HFF-Myc (cell line): Measurements from ENCODE around the gene SH3RF3.

Experiments
- DNase-seq: peaks from one replicate; pipeline ENCODE4 v3.0.0-alpha.2; 2011; ENCODE audit warnings: low read depth; ENCODE audit errors: extremely low read depth
- H3K4me3 ChIP-seq: replicated peaks from 2 replicates; pipeline ENCODE4 v1.5.1; 2011; ENCODE audit warnings: low read depth, mild to moderate bottlenecking, control low read depth, low read length
- TF ChIP-seq, protein P1 (sequence below): IDR thresholded peaks from 2 replicates; pipeline ENCODE4 v1.5.1; 2012; ENCODE audit warnings: mild to moderate bottlenecking, low read depth, low read length, control low read depth; ENCODE audit errors: missing control alignments

The SH3RF3 gene

DNA sequence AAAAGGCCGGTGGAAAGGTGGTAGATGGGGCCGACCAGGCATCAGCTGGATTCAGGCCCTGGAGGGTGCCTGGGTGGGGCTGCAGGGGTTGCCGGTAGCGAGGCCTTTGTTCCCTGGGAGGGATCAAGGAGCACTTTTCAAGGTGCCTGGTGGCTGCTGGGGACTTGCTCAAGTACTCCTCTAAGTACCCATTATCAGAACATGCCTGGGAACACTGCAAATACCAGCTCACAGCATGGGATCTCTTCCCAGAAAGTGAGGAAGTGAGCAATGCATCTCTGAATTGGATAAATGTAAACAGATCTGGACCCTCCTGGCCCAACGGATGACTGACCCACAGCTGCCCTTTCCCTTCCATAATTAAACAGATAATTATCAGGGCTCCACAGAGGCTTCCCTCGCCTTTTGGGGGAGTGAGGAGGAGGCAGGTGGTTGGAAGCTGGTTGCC, 210.5 kb downstream of the SH3RF3 start:
- H3K4me3 ChIP-seq, result no peak overlapping the region
- DNase-seq, result no peak
- TF ChIP-seq, protein P1, sequence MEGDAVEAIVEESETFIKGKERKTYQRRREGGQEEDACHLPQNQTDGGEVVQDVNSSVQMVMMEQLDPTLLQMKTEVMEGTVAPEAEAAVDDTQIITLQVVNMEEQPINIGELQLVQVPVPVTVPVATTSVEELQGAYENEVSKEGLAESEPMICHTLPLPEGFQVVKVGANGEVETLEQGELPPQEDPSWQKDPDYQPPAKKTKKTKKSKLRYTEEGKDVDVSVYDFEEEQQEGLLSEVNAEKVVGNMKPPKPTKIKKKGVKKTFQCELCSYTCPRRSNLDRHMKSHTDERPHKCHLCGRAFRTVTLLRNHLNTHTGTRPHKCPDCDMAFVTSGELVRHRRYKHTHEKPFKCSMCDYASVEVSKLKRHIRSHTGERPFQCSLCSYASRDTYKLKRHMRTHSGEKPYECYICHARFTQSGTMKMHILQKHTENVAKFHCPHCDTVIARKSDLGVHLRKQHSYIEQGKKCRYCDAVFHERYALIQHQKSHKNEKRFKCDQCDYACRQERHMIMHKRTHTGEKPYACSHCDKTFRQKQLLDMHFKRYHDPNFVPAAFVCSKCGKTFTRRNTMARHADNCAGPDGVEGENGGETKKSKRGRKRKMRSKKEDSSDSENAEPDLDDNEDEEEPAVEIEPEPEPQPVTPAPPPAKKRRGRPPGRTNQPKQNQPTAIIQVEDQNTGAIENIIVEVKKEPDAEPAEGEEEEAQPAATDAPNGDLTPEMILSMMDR, result no peak

DNA sequence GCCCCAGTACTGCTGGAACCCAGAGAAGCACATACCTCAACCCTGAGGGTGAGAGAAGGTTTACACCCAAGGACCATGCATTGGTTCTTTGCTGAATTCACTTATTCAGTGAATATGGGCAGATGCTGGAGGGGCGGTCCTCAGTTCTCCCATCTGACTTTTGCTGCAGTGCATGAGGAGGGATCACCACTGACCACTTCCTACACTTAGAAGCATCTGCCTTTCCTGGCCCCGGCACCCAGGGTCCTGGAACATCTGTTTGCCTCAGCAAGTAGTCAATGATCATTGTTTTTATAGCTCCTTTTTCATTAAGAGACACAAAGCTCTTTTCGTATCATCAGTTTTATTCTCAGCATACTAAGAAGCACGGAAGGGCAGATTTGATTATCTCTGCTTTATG, 211.4 kb downstream of the SH3RF3 start:
- DNase-seq, result no peak
- no peak overlapping the region for H3K4me3 ChIP-seq
- TF ChIP-seq, protein P1, result no peak

DNA sequence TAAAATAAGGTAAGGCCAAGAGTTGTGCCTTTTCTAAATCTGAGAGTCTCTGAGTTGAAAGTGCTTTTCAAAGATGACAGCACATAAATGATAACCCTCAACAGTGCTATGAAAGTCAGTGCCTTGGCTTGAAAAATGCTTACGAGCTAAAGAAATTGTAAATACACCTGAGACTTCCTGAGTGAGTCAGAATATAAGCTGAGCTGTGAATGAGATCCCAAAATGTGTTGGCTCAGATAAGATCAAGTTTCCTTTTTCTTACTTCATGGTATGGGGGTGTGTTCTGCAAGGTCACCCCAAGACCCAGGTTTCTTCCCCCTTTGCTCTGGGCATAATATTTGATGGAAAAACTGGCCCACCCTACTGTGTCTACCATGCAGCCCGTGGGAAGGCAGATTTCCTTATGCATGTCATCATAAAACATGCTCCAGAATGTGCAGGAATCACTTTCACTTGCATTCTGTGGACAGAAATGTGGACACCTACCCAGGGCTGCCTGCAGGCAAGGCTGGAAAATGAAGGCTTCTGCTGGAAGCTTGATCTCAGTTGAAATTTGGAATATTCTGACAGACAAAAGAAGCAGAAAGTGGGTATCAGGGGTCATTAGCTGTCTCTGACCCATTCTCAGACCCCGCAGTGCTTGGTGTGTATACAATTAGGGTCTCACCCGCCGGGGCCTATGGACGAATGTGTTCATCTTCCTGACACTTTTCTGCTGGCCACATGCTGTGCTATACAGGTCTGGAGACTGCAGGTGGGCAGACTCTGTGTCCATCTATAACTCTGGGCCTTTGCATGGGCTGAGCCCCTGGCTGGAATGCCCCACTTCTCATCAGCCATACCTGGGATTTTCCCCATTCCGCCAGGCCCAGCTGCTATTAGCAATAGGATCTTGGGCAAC, 212.6 kb downstream of the SH3RF3 start:
- no peak for DNase-seq
- TF ChIP-seq, protein P1, result no peak
- no peak overlapping the region for H3K4me3 ChIP-seq

DNA sequence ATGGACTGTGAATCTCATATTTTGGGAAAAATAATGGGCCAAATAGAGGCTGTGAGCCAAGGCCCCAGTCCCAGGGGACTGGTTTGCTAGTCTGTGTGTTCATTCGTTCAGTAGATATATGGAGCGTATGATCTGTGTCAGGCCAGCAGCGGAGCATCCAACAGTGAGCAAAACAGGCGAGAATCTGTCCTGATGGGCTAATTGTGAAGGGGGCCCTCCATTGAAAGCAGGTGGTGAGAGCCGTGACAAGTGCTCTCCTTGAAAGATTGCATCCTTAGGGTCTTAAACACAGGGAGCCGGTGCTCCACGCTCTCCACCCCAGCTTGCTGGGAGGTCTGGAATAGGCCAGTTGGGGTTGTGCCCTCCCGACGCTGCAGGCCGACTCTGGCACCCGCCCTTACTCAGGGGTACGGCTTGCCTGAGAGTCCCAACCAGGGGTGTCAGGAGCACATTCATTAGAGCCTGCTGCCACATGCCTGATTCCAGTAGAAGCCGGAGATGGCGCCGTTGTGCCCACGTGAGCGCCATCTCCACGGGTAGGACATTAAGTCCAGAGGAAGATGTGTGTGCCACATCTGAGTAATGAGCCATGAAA, 213.3 kb downstream of the SH3RF3 start:
- TF ChIP-seq, protein P1, result no peak
- DNase-seq, result no peak
- H3K4me3 ChIP-seq, result no peak overlapping the region

DNA sequence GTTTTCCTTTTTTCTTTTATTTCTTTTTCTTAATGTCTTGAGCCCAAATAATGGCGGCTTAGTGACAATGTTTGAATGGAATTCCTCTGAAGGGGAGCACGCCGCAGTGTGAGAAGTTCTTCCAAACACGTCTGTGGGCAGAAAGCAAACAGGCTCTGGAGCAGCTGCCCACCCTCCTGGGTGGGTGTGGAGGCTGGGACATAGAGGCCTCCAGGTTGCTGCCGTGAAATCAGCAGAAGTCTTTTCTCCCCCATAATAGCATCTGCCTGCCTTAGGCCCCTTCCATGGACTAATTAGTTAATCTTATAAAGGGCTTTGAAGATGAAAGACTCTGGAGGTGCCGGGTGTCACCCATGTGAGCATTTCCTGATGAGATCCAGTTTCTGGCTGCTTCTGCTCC, 213.9 kb downstream of the SH3RF3 start:
- TF ChIP-seq, protein P1, result no peak
- no peak for DNase-seq
- H3K4me3 ChIP-seq, result no peak overlapping the region

DNA sequence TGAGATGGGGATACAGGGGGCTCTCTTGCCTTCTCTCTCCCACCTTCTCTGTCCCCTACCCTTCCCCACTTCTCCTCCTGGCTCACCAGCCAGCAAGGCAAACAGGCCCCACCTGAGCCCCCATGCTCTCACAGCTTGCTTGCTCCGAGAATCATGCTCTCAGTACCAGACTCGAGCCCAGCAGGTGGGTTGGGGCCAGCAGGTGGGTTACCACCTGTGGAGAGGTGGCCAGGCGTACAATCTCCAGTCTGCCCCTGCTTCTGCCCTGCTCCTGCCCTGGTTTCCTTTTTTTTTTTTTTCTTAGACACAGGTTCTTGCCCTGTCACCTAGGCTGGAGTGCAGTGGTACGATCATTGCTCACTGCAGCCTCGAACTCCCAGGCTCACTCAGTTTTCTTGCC, 214.5 kb downstream of the SH3RF3 start:
- no peak overlapping the region for H3K4me3 ChIP-seq
- no peak for DNase-seq
- TF ChIP-seq, protein P1, result no peak
